NT2/D1 (cell line): Measurements from ENCODE around the gene CDK14.

Experiments used
- DNase-seq: peaks from one replicate; pipeline ENCODE4 v3.0.0-alpha.2; 2011; ENCODE audit warnings: low read depth, low spot score
- H3K27me3 ChIP-seq: 2 replicates; pipeline ENCODE4 v1.6.0; 2011; ENCODE audit warnings: mild to moderate bottlenecking; ENCODE audit not compliant: insufficient read length, insufficient read depth
- H3K36me3 ChIP-seq: 2 replicates; pipeline ENCODE4 v1.6.1; 2011; ENCODE audit warnings: mild to moderate bottlenecking, low read length, mixed read lengths; ENCODE audit not compliant: insufficient read depth, insufficient read length
- H3K4me1 ChIP-seq: 2 replicates; pipeline ENCODE4 v1.5.1; 2011; ENCODE audit not compliant: insufficient read depth, insufficient read length
- H3K4me3 ChIP-seq: 2 replicates; pipeline ENCODE4 v1.5.1; 2011; ENCODE audit warnings: low read depth; ENCODE audit not compliant: insufficient read length
- H3K9ac ChIP-seq: 2 replicates; pipeline ENCODE4 v1.6.0; 2011; ENCODE audit warnings: low read depth; ENCODE audit not compliant: insufficient read length
- H3K9me3 ChIP-seq: 2 replicates; pipeline ENCODE4 v1.5.1; 2011; ENCODE audit warnings: mild to moderate bottlenecking, low read length; ENCODE audit not compliant: insufficient read depth
- SUZ12 ChIP-seq: IDR thresholded peaks from 2 replicates; pipeline ENCODE4 v1.6.1; 2011; ENCODE audit not compliant: insufficient read length, insufficient read depth; ENCODE audit errors: extremely low read depth
- YY1 ChIP-seq: IDR thresholded peaks from 2 replicates; pipeline ENCODE4 v1.6.1; 2011; ENCODE audit not compliant: insufficient read length, insufficient read depth
- ZNF274 ChIP-seq: IDR thresholded peaks from 2 replicates; pipeline ENCODE4 v1.6.1; 2011; ENCODE audit warnings: mild to moderate bottlenecking, low read depth, low read length

Gene CDK14

DNA sequence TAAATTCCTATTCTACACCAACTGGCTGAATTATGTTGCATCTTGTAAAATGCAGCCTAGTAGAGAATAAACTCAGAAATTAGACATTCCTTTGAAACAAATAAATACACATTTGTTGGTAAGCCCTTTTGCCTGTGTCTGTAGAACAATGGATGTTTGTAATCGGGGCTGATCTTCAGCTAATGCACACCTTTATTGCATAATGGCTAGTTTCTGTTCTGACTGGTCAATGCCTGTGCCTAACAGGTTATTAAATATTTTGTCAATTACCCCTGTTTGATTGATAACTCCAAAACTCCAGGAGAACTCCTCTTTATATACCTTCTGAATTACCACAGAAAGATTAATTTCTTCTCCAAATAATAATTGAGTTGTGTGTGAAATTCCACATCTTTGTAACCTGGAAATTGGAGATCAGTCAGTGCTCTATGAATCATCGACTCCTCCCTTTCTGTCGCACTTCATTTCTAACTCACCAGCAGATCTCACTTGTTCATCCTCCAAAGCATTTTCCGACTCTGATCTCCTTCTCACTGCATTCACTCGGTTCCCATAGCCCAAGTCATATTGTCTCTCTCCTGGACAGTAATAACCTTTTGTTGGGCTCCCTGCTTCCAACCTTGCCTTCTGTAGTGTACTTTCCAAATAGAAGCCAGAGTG lies 472.1 kb downstream of the CDK14 start:
- Histone ChIP-seq H3K27me3 (no peaks in the 10 kb centered on the region), H3K4me1 (no peaks in the 10 kb centered on the region), H3K36me3 (no peaks in the 10 kb centered on the region), H3K9ac (no peak overlapping the region), H3K9me3 (no peaks in the 10 kb centered on the region), H3K4me3 (no peak overlapping the region)
- TF ChIP-seq ZNF274 (no peak), YY1 (no peak), SUZ12 (no peak)
- DNase-seq: no peak

DNA sequence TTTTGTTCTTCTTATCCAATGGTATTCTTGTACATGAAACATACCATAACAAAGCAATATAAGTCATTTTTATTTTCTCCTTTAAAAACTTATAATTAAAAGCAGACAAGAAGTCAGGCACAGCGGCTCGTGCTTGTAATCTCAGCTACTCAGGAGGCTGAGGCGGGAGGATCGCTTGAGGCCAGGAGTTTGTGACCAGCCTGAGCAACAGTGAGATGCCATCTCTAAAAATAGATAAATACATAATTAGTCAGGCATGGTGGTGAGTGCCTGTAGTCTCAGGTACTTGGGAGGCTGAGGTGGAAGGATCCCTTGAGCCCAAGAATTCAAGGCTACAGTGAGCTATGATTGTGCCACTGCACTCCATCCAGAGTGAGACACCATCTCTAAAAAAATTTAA lies 473.0 kb downstream of the CDK14 start:
- H3K4me3 ChIP-seq: no peak overlapping the region
- no peaks in the 10 kb centered on the region for H3K36me3 ChIP-seq
- TF ChIP-seq YY1 (no peak), SUZ12 (no peak), ZNF274 (no peak)
- no peak for DNase-seq
- H3K9ac ChIP-seq: no peak overlapping the region
- H3K27me3 ChIP-seq: no peaks in the 10 kb centered on the region
- no peaks in the 10 kb centered on the region for H3K9me3 ChIP-seq
- H3K4me1 ChIP-seq: no peaks in the 10 kb centered on the region

DNA sequence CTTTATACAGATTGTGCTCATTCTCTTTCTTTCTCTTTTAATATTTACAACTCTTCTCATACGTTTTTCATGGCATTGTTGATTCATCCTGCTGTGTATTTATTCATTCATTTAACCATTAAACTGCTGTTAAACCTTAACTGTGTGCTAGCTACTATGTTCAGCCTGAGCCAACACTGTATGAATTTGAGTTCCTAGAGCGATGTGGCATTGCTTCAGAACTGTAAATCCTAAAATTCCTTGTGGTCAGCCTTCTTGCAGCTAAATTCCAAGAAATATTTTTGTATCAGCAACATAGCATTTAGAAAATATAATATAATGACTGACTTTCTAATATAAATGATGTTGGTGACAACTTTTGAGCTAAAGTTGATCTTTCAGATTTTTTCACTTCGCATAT lies 483.4 kb downstream of the CDK14 start:
- H3K4me3 ChIP-seq: no peak overlapping the region
- no peaks in the 10 kb centered on the region for H3K9me3 ChIP-seq
- H3K4me1 ChIP-seq: no peaks in the 10 kb centered on the region
- no peak overlapping the region for H3K9ac ChIP-seq
- TF ChIP-seq YY1 (no peak), SUZ12 (no peak), ZNF274 (no peak)
- H3K36me3 ChIP-seq: no peaks in the 10 kb centered on the region
- no peak for DNase-seq
- H3K27me3 ChIP-seq: no peaks in the 10 kb centered on the region

- no peak overlapping the region for H3K4me3 ChIP-seq
- H3K9ac ChIP-seq: no peak overlapping the region
- no peak for TF ChIP-seq SUZ12
- TF ChIP-seq ZNF274: no peak
- no peak for TF ChIP-seq YY1
- no peaks in the 10 kb centered on the region for H3K27me3 ChIP-seq
- no peaks in the 10 kb centered on the region for H3K36me3 ChIP-seq
- no peak for DNase-seq
- no peaks in the 10 kb centered on the region for H3K9me3 ChIP-seq
- H3K4me1 ChIP-seq: no peaks in the 10 kb centered on the region
These were observed 484.2 kb downstream of the CDK14 start for GRCh38 chr7:91080351-91080750.

- no peaks in the 10 kb centered on the region for H3K9me3 ChIP-seq
- no peak overlapping the region for H3K4me3 ChIP-seq
- no peaks in the 10 kb centered on the region for H3K27me3 ChIP-seq
- H3K4me1 ChIP-seq: no peaks in the 10 kb centered on the region
- H3K9ac ChIP-seq: no peak overlapping the region
- no peaks in the 10 kb centered on the region for H3K36me3 ChIP-seq
- TF ChIP-seq ZNF274 (no peak), SUZ12 (no peak), YY1 (no peak)
- no peak for DNase-seq
These were observed 485.9 kb downstream of the CDK14 start for GRCh38 chr7:91082038-91082437.

DNA sequence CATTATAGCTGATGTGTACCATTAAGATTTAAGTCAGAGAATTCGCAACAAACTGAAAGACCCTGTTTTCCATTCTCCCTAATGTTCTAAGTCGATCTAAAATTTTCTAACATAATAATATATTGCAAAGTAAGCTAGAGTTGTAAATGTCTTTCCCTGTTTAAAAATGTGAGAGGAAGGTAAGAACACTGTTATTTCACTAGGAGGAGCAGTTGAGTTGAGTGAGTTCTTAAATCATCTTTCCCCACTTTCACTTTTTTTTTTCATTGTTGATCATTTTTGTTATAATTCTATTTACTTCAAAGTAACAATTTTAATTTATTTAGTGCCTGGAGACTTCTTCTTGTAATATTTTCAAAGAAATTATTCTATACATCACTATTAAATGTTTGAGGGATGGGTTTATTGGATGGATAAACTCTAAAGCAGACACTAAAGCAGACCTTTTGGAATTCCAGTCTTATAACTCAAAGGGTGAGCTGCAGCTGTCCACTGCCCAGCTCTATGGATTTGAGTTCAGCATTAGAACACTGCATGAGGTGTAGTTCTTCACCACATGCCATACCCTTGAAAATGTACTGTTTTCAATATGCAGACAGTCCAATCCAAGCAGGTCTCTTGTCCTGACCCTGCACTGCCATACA lies 486.9 kb downstream of the CDK14 start:
- Histone ChIP-seq H3K4me1 (no peaks in the 10 kb centered on the region), H3K9ac (no peak overlapping the region), H3K9me3 (no peaks in the 10 kb centered on the region), H3K4me3 (no peak overlapping the region), H3K36me3 (no peaks in the 10 kb centered on the region), H3K27me3 (no peaks in the 10 kb centered on the region)
- DNase-seq: no peak
- TF ChIP-seq YY1 (no peak), SUZ12 (no peak), ZNF274 (no peak)

DNA sequence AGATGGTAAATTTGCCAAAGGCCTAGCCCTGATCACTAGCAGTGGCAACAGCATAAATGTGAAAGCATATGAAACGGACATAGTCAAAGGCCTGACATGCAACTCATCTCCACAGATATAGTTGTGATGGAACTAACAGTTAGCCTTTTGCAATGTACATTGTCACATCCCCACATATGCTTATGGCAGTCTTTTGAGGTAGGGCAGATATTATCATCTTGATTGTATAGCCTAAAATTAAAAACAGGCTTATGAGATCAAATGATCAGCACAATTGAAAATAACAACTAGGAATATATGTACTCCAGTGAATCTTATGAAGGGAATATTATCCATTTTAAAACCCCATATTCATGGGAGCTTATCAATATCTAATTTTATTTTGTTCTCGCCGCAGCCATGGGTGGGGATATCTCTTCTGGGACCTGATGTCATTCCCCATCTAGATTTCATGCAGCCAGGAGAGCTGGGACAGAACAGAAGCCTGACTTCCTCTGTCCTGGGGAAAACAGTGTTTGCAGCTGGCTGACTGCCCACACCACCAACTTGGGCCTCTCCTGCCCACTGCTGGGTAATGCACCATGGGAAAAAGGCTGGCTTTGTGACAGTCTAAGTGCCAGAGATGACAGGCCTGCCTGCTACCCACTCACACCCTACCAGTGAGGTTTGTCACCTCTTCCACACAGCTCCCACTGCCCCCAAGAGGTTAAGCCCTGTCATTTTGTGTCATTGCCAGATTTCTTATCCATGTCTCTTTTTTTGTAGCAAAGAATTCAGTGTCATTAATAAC lies 487.9 kb downstream of the CDK14 start:
- Histone ChIP-seq H3K36me3 (no peaks in the 10 kb centered on the region), H3K4me3 (no peak overlapping the region), H3K4me1 (no peaks in the 10 kb centered on the region), H3K9ac (no peak overlapping the region), H3K27me3 (no peaks in the 10 kb centered on the region), H3K9me3 (no peaks in the 10 kb centered on the region)
- no peak for DNase-seq
- TF ChIP-seq SUZ12 (no peak), ZNF274 (no peak), YY1 (no peak)
